Measurements from ENCODE around the gene EVX2. TPM values are rescaled to one million over a fixed set of nuclear protein-coding genes. Genes with fewer than 3 reads are reported as not detected.

Gene EVX2
- total RNA-seq, 1 donor from 2014 or later, result not detected

DNA sequence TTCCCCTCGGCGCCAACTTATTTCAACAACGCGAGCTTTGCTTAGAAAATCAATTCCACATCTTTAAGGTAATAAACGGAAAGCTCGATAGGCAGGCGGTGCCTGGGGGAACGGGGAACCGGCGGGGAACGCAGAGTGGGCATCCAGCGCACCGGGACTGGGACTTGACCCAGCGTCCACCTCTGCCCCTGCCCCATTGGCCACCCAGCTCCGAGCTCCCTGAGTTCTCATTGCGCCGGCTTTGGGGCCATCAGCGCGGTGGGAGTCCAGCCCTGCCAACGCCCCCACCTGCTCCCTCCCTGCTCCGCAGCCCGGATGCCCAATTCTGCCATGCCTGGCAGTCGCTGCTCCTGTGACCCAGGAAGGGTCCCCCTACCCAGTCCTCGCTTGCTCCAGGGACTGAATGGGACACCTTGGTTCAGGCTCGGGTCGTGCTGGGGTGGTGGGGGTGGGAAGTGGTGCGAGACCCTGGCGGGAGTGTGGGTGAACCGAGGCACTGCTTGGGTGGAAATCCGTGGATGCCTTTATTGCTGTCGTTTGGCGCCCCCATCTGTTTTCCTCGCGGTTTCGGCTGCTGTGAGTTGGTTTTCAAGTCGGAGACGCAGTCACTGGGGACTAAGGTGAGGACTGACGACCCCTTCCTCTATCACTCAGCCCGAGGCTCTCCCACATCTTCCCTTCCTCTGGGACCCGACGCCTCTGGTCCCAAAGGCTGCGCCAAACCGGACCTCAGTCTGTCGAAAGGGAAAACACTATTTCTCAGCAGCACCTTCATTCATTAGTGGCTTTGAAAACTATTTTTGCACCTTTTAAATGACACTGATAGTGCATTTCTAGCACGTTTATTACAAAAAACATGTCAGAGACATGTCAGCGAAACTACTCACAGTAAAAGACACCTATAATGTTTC, 2.4 kb upstream of the EVX2 start:
- no peak overlapping the region for H3K27ac ChIP-seq (replicated peaks)
- H3K27me3 ChIP-seq (ENCODE audit: low read depth), result peaks cover 100% of the 10 kb centered on the region
- peak; percentile 60 for TF ChIP-seq CTCF (IDR thresholded peaks at IDR 0.05; ENCODE audit: borderline replicate concordance)
- H3K36me3 ChIP-seq, result no peaks in the 10 kb centered on the region
- intact Hi-C loops (cut with micrococcal nuclease), result loop anchor here (5.0 kb wide), 1 partner anchor 399 kb away; no protein-coding TSS in a partner anchor
- DNase-seq, result no peak
- peak overlapping the region; percentile 31 for H3K4me3 ChIP-seq
- peaks cover 6% of the 10 kb centered on the region for H3K9me3 ChIP-seq (replicated peaks)
- H3K4me1 ChIP-seq, result peaks cover 45% of the 10 kb centered on the region

GRCh38 chr2:176085120-176085788, 1.5 kb upstream of the EVX2 start:
- no peak for TF ChIP-seq CTCF (IDR thresholded peaks at IDR 0.05; ENCODE audit: borderline replicate concordance)
- Histone ChIP-seq H3K9me3 (replicated peaks) (peaks cover 6% of the 10 kb centered on the region), H3K36me3 (no peaks in the 10 kb centered on the region), H3K27me3 (ENCODE audit: low read depth) (peaks cover 100% of the 10 kb centered on the region), H3K27ac (replicated peaks) (no peak overlapping the region), H3K4me1 (peaks cover 51% of the 10 kb centered on the region), H3K4me3 (no peak overlapping the region)
- DNase-seq, result no peak
- intact Hi-C loops (cut with micrococcal nuclease), result loop anchor here (5.0 kb wide), 1 partner anchor 398 kb away; no protein-coding TSS in a partner anchor

- Histone ChIP-seq H3K4me1 (peaks cover 55% of the 10 kb centered on the region), H3K27ac (replicated peaks) (no peak overlapping the region), H3K9me3 (replicated peaks) (peaks cover 6% of the 10 kb centered on the region), H3K36me3 (no peaks in the 10 kb centered on the region), H3K27me3 (ENCODE audit: low read depth) (peaks cover 100% of the 10 kb centered on the region), H3K4me3 (no peak overlapping the region)
- intact Hi-C loops (cut with micrococcal nuclease), result loop anchor here (5.0 kb wide), 1 partner anchor 397 kb away; no protein-coding TSS in a partner anchor
- no peak for TF ChIP-seq CTCF (IDR thresholded peaks at IDR 0.05; ENCODE audit: borderline replicate concordance)
- no peak for DNase-seq
Measured at GRCh38 chr2:176084611-176085119, 903 bp upstream of the EVX2 start.

GRCh38 chr2:176082824-176083751, 674 bp downstream of the EVX2 start:
- DNase-seq, result no peak
- Histone ChIP-seq H3K9me3 (replicated peaks) (peaks cover 6% of the 10 kb centered on the region), H3K4me3 (no peak overlapping the region), H3K27ac (replicated peaks) (no peak overlapping the region), H3K4me1 (peaks cover 58% of the 10 kb centered on the region), H3K36me3 (no peaks in the 10 kb centered on the region), H3K27me3 (ENCODE audit: low read depth) (peaks cover 100% of the 10 kb centered on the region)
- intact Hi-C loops (cut with micrococcal nuclease), result no loop called here
- no peak for TF ChIP-seq CTCF (IDR thresholded peaks at IDR 0.05; ENCODE audit: borderline replicate concordance)

DNA sequence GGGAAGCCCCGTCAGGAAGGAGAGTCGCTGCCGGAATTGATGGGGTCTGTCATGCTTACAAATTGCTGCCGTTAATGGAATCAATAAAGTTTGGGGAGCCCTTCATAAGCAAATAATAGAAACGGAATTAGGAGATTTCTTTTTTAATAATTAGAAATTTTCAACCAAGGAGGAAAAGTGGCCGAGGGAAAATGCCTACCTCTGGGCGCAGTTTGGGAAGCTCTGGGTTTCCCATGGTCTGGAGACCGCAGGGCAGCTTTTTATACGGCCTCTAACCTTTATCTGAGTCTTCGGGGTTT, 1.3 kb downstream of the EVX2 start:
- TF ChIP-seq CTCF (IDR thresholded peaks at IDR 0.05; ENCODE audit: borderline replicate concordance), result no peak
- H3K27me3 ChIP-seq (ENCODE audit: low read depth), result peaks cover 100% of the 10 kb centered on the region
- H3K4me3 ChIP-seq, result no peak overlapping the region
- H3K4me1 ChIP-seq, result peaks cover 54% of the 10 kb centered on the region
- H3K9me3 ChIP-seq (replicated peaks), result peaks cover 6% of the 10 kb centered on the region
- no peak overlapping the region for H3K27ac ChIP-seq (replicated peaks)
- DNase-seq, result no peak
- no peaks in the 10 kb centered on the region for H3K36me3 ChIP-seq
- intact Hi-C loops (cut with micrococcal nuclease), result no loop called here

Measured in left ventricle myocardium inferior (tissue), 1 donor.